ENCODE measurements around the gene ABHD18.
A peak's percentile ranks its signal among the peaks of the same experiment; 100 is the strongest.
"Not testable (repeated sequence)": the region's sequence is repeated elsewhere in the genome, so short reads cannot be mapped to it uniquely, and the experiment has no call there.

Gene ABHD18

DNA sequence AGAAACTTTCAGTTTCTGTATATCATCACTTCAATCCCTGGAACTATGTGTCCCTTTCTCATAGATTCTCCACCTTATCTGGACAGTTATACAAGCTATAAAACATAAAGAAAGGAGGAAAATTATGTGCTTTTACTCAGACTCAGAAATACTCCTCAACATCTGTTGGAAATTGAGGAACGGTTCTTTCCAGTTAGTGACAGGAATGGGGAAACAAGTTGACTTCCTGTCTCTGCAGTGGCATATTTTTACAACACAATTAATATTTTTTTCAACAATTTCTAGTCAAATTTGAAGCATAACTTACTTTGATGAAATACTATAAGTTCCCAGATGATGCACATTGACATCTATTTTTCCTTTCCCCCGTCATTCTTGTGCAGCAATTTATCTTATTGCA is 27.9 kb downstream of the ABHD18 start:
- POLR2A ChIA-PET (ENCODE audit: low non-redundant PET): no interaction called here
- CTCF ChIA-PET: no interaction called here
- no peak overlapping the region for H3K27ac ChIP-seq
- TF ChIP-seq, protein P1, sequence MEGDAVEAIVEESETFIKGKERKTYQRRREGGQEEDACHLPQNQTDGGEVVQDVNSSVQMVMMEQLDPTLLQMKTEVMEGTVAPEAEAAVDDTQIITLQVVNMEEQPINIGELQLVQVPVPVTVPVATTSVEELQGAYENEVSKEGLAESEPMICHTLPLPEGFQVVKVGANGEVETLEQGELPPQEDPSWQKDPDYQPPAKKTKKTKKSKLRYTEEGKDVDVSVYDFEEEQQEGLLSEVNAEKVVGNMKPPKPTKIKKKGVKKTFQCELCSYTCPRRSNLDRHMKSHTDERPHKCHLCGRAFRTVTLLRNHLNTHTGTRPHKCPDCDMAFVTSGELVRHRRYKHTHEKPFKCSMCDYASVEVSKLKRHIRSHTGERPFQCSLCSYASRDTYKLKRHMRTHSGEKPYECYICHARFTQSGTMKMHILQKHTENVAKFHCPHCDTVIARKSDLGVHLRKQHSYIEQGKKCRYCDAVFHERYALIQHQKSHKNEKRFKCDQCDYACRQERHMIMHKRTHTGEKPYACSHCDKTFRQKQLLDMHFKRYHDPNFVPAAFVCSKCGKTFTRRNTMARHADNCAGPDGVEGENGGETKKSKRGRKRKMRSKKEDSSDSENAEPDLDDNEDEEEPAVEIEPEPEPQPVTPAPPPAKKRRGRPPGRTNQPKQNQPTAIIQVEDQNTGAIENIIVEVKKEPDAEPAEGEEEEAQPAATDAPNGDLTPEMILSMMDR (conservative IDR thresholded peaks at IDR 0.05; ENCODE audit: low read depth): no peak
- no peak for DNase-seq (ENCODE audit: low spot score)

GRCh38 chr4:127995776-127996175 is 30.6 kb downstream of the ABHD18 start:
- CTCF ChIA-PET: interaction anchor here (0.6 to 1.0 kb wide), 2 partner anchors 20 to 25 kb away, joined by 3 read pairs; no protein-coding TSS in a partner anchor

GRCh38 chr4:127996521-127996920 is 31.3 kb downstream of the ABHD18 start:
- POLR2A ChIA-PET (ENCODE audit: low non-redundant PET); CTCF ChIA-PET; DNase-seq (ENCODE audit: low spot score); H3K27ac ChIP-seq: not testable (repeated sequence)

More at GRCh38 chr4:127995776-127996175, 30.6 kb downstream of the ABHD18 start:
- POLR2A ChIA-PET (ENCODE audit: low non-redundant PET): no interaction called here
- TF ChIP-seq, protein P1 (conservative IDR thresholded peaks at IDR 0.05; ENCODE audit: low read depth): no peak
- H3K27ac ChIP-seq: no peak overlapping the region
- peak; percentile 62 for DNase-seq (ENCODE audit: low spot score)

DNA sequence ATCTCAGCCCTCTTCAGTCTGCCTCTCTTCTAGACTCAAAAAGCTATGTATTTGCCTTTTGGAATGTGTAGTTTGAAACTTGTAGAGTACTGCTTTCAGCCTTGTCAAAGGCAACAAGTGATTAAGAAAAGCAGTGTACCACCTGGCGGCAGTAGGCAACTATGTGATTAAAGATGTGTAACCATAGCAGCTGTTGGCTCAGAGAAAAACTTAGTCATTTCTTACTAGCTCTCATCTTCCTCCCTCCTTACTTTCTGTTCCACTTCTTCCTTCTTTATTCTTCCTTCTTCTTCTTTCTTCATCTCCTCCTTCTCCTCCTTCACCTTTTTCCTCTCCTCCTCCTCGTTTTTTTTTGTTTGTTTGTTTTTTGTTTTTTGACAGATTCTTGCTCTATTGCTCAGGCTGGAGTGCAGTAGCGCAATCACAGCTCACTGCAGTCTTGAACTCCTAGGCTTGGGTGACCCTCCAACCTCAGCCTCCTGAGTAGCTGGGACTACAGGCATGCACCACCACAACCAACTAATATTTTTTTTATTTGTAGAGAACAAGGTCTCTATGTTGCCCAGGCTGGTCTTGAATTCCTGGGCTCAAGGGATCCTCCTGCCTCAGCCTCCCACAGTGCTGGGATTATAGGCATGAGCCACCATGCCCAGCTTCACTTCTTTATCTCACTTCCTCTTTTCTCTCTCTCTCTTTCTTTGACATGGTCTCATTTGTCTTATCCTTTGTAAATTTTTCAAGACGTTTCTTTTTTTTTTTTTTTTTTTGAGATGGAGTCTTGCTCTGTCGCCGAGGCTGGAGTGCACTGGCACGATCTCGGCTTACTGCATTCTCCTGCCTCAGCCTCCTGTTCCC is 32.6 kb downstream of the ABHD18 start:
- no peak overlapping the region for H3K27ac ChIP-seq
- TF ChIP-seq, protein P1 (conservative IDR thresholded peaks at IDR 0.05; ENCODE audit: low read depth): no peak
- CTCF ChIA-PET: interaction anchor here (0.5 kb wide), 1 partner anchor 1740 kb away, joined by 7 read pairs; no protein-coding TSS in a partner anchor
- POLR2A ChIA-PET (ENCODE audit: low non-redundant PET): interaction anchor here (0.7 kb wide), 1 partner anchor 33 kb away, joined by 3 read pairs; the partner anchor contains the start of genes ABHD18 and MFSD8
- DNase-seq (ENCODE audit: low spot score): peak; percentile 37

DNA sequence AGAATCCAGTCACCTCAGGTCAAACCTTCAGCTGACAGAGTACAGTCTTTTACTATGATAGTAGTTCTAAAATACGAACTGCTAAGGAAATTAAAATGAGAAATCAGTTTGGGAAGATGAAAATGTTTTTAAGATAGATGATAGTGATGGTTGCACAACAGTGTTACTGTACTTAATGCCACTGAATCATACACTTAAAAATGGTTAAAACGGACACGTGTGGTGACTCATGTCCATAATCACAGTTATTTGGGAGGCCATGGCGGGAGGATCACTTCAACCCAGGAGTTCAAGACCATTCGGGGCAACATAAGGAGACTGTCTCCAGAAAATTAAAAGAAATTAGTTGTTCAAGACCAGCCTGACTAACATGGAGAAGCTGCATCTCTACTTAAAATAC is 41.4 kb downstream of the ABHD18 start:
- no peak for DNase-seq (ENCODE audit: low spot score)
- CTCF ChIA-PET: no interaction called here
- peak overlapping the region; percentile 45; the same call in 1 of the 2 replicates for H3K27ac ChIP-seq
- POLR2A ChIA-PET (ENCODE audit: low non-redundant PET): no interaction called here
- TF ChIP-seq, protein P1 (conservative IDR thresholded peaks at IDR 0.05; ENCODE audit: low read depth): no peak

DNA sequence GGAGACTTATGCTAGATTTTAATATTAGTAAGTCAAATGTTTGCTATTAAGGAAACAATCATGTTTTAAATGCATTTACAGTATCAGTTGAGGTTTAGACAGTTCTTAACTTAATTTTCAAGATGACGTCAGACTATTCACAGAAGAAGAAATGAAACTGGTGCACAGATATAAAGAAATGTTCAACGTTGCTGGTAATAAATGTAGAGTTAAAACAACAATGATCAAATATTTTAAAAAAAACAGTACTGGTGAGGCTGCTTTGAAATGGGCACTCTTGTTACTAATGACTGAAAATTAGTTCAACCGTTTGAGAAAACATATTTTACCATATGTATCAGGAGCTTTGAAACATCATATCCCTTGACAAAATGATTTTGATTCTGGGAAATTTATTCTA is 44.2 kb downstream of the ABHD18 start:
- no peak for DNase-seq (ENCODE audit: low spot score)
- TF ChIP-seq, protein P1 (conservative IDR thresholded peaks at IDR 0.05; ENCODE audit: low read depth): no peak
- no peak overlapping the region for H3K27ac ChIP-seq
- CTCF ChIA-PET: no interaction called here
- POLR2A ChIA-PET (ENCODE audit: low non-redundant PET): no interaction called here

DNA sequence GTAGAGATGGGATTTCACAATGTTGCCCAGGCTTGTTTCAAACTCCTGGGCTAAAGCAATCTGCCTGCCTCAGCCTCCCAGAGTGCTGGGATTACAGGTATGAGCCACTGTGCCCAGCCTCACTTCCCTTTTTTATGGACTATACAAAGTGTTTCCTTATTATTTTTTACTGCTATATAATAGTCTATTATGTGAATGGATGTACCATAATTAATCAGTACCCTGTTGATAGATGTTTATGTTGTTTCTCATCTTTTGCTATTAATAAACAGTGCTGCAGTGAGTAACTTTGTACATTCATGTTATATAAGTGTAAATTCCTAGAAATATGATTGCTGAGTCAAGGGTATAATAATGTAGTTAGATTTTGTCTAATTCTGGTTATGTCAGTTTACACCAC is 60.1 kb downstream of the ABHD18 start:
- CTCF ChIA-PET: no interaction called here
- no peak overlapping the region for H3K27ac ChIP-seq
- DNase-seq (ENCODE audit: low spot score): no peak
- POLR2A ChIA-PET (ENCODE audit: low non-redundant PET): no interaction called here
- TF ChIP-seq, protein P1 (conservative IDR thresholded peaks at IDR 0.05; ENCODE audit: low read depth): no peak
